Liver (tissue), 3 donors: ENCODE data around the gene RTN4.

Experiments used
- GABPA ChIP-seq, 2 donors: IDR thresholded peaks in 1 of 2; conservative IDR thresholded peaks in 1 of 2; 2 replicates each; pipeline ENCODE4 v1.6.1; 2016; ENCODE audit warnings: antibody characterized with exemption in 2 of 2, mild to moderate bottlenecking in 1 of 2, moderate library complexity in 1 of 2
- NR2F2 ChIP-seq: IDR thresholded peaks from 2 replicates; pipeline ENCODE4 v1.6.1; 2016; ENCODE audit warnings: antibody characterized with exemption
- TF ChIP-seq, protein P1 (sequence below): IDR thresholded peaks from 2 replicates; pipeline ENCODE4 v1.6.1; 2016; ENCODE audit warnings: antibody characterized with exemption, mild to moderate bottlenecking
- TF ChIP-seq, protein P2 (sequence below): fragments of 150-350 bp; IDR thresholded peaks from 2 replicates; pipeline ENCODE4 v1.5.1; 2017; ENCODE audit warnings: improper control_type of control experiment, low read depth, low read length; ENCODE audit not compliant: missing input control
- TF ChIP-seq, protein P3 (sequence below): IDR thresholded peaks from 2 replicates; pipeline ENCODE4 v1.6.1; 2016; ENCODE audit warnings: antibody characterized with exemption
- donor health status: healthy.
- donor health status: healthy.

DNA sequence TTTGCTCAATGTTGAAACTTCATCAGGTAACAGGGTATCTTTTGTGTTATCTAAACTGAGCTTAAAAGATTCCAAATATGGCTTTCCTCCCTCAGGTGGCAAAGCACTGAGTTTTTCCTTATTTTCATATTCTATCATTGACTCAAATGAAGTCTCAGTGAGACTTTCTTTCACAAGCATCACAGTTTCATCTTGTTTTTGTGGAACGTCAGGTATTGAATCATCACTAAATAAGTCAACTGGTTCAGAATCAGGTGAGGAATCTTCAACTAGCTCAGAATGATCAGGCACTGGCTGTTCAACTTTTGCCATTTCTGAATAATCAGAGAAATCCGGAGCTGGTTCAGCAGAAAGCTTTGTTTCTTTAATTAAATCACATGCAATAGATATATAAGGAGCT is 24.6 kb downstream of the RTN4 start:
- TF ChIP-seq, protein P1, sequence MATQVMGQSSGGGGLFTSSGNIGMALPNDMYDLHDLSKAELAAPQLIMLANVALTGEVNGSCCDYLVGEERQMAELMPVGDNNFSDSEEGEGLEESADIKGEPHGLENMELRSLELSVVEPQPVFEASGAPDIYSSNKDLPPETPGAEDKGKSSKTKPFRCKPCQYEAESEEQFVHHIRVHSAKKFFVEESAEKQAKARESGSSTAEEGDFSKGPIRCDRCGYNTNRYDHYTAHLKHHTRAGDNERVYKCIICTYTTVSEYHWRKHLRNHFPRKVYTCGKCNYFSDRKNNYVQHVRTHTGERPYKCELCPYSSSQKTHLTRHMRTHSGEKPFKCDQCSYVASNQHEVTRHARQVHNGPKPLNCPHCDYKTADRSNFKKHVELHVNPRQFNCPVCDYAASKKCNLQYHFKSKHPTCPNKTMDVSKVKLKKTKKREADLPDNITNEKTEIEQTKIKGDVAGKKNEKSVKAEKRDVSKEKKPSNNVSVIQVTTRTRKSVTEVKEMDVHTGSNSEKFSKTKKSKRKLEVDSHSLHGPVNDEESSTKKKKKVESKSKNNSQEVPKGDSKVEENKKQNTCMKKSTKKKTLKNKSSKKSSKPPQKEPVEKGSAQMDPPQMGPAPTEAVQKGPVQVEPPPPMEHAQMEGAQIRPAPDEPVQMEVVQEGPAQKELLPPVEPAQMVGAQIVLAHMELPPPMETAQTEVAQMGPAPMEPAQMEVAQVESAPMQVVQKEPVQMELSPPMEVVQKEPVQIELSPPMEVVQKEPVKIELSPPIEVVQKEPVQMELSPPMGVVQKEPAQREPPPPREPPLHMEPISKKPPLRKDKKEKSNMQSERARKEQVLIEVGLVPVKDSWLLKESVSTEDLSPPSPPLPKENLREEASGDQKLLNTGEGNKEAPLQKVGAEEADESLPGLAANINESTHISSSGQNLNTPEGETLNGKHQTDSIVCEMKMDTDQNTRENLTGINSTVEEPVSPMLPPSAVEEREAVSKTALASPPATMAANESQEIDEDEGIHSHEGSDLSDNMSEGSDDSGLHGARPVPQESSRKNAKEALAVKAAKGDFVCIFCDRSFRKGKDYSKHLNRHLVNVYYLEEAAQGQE: no peak
- no peak for TF ChIP-seq GABPA (IDR thresholded peaks at IDR 0.05 in 1 of 2, conservative IDR thresholded peaks at IDR 0.05 in 1 of 2)
- TF ChIP-seq, protein P2, sequence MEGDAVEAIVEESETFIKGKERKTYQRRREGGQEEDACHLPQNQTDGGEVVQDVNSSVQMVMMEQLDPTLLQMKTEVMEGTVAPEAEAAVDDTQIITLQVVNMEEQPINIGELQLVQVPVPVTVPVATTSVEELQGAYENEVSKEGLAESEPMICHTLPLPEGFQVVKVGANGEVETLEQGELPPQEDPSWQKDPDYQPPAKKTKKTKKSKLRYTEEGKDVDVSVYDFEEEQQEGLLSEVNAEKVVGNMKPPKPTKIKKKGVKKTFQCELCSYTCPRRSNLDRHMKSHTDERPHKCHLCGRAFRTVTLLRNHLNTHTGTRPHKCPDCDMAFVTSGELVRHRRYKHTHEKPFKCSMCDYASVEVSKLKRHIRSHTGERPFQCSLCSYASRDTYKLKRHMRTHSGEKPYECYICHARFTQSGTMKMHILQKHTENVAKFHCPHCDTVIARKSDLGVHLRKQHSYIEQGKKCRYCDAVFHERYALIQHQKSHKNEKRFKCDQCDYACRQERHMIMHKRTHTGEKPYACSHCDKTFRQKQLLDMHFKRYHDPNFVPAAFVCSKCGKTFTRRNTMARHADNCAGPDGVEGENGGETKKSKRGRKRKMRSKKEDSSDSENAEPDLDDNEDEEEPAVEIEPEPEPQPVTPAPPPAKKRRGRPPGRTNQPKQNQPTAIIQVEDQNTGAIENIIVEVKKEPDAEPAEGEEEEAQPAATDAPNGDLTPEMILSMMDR: no peak
- TF ChIP-seq NR2F2: no peak
- TF ChIP-seq, protein P3, sequence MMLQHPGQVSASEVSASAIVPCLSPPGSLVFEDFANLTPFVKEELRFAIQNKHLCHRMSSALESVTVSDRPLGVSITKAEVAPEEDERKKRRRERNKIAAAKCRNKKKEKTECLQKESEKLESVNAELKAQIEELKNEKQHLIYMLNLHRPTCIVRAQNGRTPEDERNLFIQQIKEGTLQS: no peak
